DND-41 (cell line): ENCODE results near the gene RNF183.

Experiments used
- ATAC-seq: fragments of 200-7000 bp; cut with Tn5 transposase; 3 replicates; pipeline ENCODE4 v1.9.1; 2021; ENCODE audit warnings: low read depth; ENCODE audit not compliant: insufficient read depth
- DNase-seq: peaks from one replicate; pipeline ENCODE4 v3.0.0-alpha.2; 2020
- H2AFZ ChIP-seq: 2 replicates; pipeline ENCODE4 v1.6.0; 2012; ENCODE audit warnings: low read depth, low read length
- H3K27ac ChIP-seq: 2 replicates; pipeline ENCODE4 v1.5.1; 2012; ENCODE audit warnings: low read length, inconsistent platforms
- H3K27me3 ChIP-seq: fragments of 200-600 bp; sonication (generic); 2 replicates; pipeline ENCODE4 v1.6.0; 2012; ENCODE audit warnings: low read length, mild to moderate bottlenecking, inconsistent platforms; ENCODE audit not compliant: insufficient read depth, poor library complexity
- H3K36me3 ChIP-seq: 2 replicates; pipeline ENCODE4 v1.5.1; 2012; ENCODE audit warnings: low read length, inconsistent platforms; ENCODE audit not compliant: insufficient read depth
- H3K4me1 ChIP-seq: 2 replicates; pipeline ENCODE4 v1.5.1; 2012; ENCODE audit warnings: mild to moderate bottlenecking, low read length; ENCODE audit not compliant: insufficient read depth
- H3K4me2 ChIP-seq: 2 replicates; pipeline ENCODE4 v1.6.0; 2012; ENCODE audit warnings: mild to moderate bottlenecking, moderate library complexity, low read length, inconsistent platforms; ENCODE audit not compliant: insufficient read depth
- H3K4me3 ChIP-seq, 2 experiments: fragments of 200-600 bp in 1 of 2; shearing (Covaris generic) in 1 of 2; 2 replicates each; pipeline ENCODE4 v1.5.1; 2012 to 2016; ENCODE audit warnings: inconsistent platforms in 2 of 2, low read length in 2 of 2, mild to moderate bottlenecking in 2 of 2, low read depth in 1 of 2, moderate library complexity in 1 of 2
- H3K79me2 ChIP-seq: 2 replicates; pipeline ENCODE4 v1.6.0; 2012; ENCODE audit warnings: low read length, inconsistent platforms; ENCODE audit not compliant: insufficient read depth
- H3K9ac ChIP-seq: 2 replicates; pipeline ENCODE4 v1.6.0; 2012; ENCODE audit warnings: low read depth, mild to moderate bottlenecking, inconsistent platforms, low read length, moderate library complexity
- H3K9me3 ChIP-seq: 2 replicates; pipeline ENCODE4 v1.5.1; 2012; ENCODE audit warnings: low read length, moderate library complexity, mild to moderate bottlenecking, inconsistent platforms; ENCODE audit not compliant: insufficient read depth, severe bottlenecking
- H4K20me1 ChIP-seq: 2 replicates; pipeline ENCODE4 v1.6.0; 2012; ENCODE audit warnings: low read length; ENCODE audit not compliant: insufficient read depth
- EZH2 ChIP-seq: IDR thresholded peaks from 3 replicates; pipeline ENCODE4 v1.6.1; 2012; ENCODE audit warnings: borderline replicate concordance, low read depth, mild to moderate bottlenecking, moderate library complexity, low read length, inconsistent platforms; ENCODE audit not compliant: severe bottlenecking
- TF ChIP-seq, protein P1 (sequence below): IDR thresholded peaks from 2 replicates; pipeline ENCODE4 v1.5.1; 2012; ENCODE audit warnings: borderline replicate concordance, low read length, moderate library complexity, mild to moderate bottlenecking; ENCODE audit not compliant: poor library complexity, severe bottlenecking; ENCODE audit errors: extremely low read depth

Gene RNF183, protein sequence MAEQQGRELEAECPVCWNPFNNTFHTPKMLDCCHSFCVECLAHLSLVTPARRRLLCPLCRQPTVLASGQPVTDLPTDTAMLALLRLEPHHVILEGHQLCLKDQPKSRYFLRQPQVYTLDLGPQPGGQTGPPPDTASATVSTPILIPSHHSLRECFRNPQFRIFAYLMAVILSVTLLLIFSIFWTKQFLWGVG

GRCh38 chr9:113302792-113303418, at the start of gene RNF183:
Gene RNF183 (minus strand): TSS chr9:113303376. CDS start chr9:113298184, 5,192 bp downstream.
- Histone ChIP-seq H3K27me3 (no peaks in the 10 kb centered on the region), H3K36me3 (no peaks in the 10 kb centered on the region), H3K9me3 (no peaks in the 10 kb centered on the region), H2AFZ (no peak within 1 kb of the TSS), H3K79me2 (no peaks in the 10 kb centered on the region), H3K4me1 (no peaks in the 10 kb centered on the region), H3K4me2 (no peak within 1 kb of the TSS), H4K20me1 (no peaks in the 10 kb centered on the region), H3K27ac (no peak within 1 kb of the TSS), H3K4me3 (no peak within 1 kb of the TSS), H3K9ac (no peak within 1 kb of the TSS)
- TF ChIP-seq, protein P1, sequence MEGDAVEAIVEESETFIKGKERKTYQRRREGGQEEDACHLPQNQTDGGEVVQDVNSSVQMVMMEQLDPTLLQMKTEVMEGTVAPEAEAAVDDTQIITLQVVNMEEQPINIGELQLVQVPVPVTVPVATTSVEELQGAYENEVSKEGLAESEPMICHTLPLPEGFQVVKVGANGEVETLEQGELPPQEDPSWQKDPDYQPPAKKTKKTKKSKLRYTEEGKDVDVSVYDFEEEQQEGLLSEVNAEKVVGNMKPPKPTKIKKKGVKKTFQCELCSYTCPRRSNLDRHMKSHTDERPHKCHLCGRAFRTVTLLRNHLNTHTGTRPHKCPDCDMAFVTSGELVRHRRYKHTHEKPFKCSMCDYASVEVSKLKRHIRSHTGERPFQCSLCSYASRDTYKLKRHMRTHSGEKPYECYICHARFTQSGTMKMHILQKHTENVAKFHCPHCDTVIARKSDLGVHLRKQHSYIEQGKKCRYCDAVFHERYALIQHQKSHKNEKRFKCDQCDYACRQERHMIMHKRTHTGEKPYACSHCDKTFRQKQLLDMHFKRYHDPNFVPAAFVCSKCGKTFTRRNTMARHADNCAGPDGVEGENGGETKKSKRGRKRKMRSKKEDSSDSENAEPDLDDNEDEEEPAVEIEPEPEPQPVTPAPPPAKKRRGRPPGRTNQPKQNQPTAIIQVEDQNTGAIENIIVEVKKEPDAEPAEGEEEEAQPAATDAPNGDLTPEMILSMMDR = no peak
- no peak for TF ChIP-seq EZH2
- no peak for ATAC-seq
- DNase-seq = no peak

DNA sequence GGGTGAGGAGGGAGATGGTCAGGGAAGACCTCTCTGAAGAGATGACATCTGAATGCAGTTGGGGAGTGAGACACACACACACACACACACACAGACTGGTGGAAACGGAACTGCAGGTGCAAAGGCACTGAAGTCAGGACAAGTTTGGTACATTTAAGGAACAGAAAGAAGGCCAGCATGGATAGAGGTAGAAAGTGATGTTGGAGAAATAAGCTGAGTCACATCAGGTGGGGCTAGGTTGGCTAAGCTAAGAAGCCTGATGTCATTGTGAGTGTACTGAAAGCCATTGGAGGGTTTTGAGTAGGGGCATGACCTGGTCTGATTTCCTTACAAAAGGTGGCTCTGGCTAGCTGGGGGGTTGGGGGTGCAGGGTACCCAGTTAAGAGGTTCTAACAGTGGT, 49.2 kb upstream of the RNF183 start:
- Histone ChIP-seq H3K9me3 (no peaks in the 10 kb centered on the region), H3K4me1 (peaks cover 5% of the 10 kb centered on the region; the same call in 1 of the 2 replicates), H3K4me2 (no peak overlapping the region), H3K27ac (no peak overlapping the region), H2AFZ (no peak overlapping the region), H3K4me3 (no peak overlapping the region), H3K36me3 (no peaks in the 10 kb centered on the region), H4K20me1 (no peaks in the 10 kb centered on the region), H3K79me2 (no peaks in the 10 kb centered on the region), H3K27me3 (peaks cover 35% of the 10 kb centered on the region), H3K9ac (no peak overlapping the region)
- no peak for ATAC-seq
- DNase-seq = no peak
- TF ChIP-seq EZH2 = no peak
- TF ChIP-seq, protein P1 = no peak

DNA sequence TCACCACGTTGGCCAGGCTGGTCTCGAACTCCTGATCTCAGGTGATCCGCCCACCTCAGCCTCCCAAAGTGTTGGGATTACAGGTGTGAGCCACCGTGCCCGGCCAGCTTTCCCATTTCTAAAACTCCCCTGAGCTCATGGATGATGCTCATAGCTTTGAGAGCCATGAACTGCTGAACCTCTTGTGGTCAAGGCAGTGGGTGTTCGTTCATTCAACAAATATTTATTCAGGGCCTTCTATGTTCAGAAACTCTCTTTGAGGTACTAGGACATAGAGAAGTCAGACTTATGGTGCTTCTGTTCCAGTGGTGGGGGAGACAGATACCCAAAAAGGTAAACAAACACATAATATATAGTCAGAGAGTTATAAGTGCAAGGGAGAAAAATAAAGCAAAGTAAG, 48.8 kb upstream of the RNF183 start:
- H3K4me3 ChIP-seq = no peak overlapping the region
- peaks cover 35% of the 10 kb centered on the region for H3K27me3 ChIP-seq
- no peaks in the 10 kb centered on the region for H4K20me1 ChIP-seq
- H3K4me2 ChIP-seq = no peak overlapping the region
- no peaks in the 10 kb centered on the region for H3K79me2 ChIP-seq
- no peak for ATAC-seq
- no peak overlapping the region for H2AFZ ChIP-seq
- no peak for TF ChIP-seq EZH2
- TF ChIP-seq, protein P1 = no peak
- H3K4me1 ChIP-seq = peaks cover 5% of the 10 kb centered on the region; the same call in 1 of the 2 replicates
- DNase-seq = no peak
- no peaks in the 10 kb centered on the region for H3K9me3 ChIP-seq
- no peak overlapping the region for H3K9ac ChIP-seq
- H3K36me3 ChIP-seq = no peaks in the 10 kb centered on the region
- H3K27ac ChIP-seq = no peak overlapping the region
